T-helper 2 cell treated with Interferon-gamma antibody and Interleukin-4, amounts not matched to agents 5 μg/mL and 100 μg/mL, for 36 hours (primary cell): Measurements from ENCODE around the gene OR10H4.
"Not testable (repeated sequence)": the region's sequence is repeated elsewhere in the genome, so short reads cannot be mapped to it uniquely, and the experiment has no call there.

ENCODE experiments used
- DNase-seq: peaks from one replicate; pipeline ENCODE4 v3.0.0; 2021; ENCODE audit warnings: low spot score
- H3K27ac Mint-ChIP-seq: one replicate; pipeline ENCODE4 v1.8.0; 2021; ENCODE audit warnings: mild to moderate bottlenecking, mixed read lengths
- H3K27me3 Mint-ChIP-seq: one replicate; pipeline ENCODE4 v1.8.0; 2021; ENCODE audit warnings: low read depth, mixed read lengths
- H3K36me3 Mint-ChIP-seq: one replicate; pipeline ENCODE4 v1.8.0; 2021; ENCODE audit warnings: low read depth, mixed read lengths
- H3K4me1 Mint-ChIP-seq: one replicate; pipeline ENCODE4 v1.8.0; 2021; ENCODE audit warnings: low read depth, mixed read lengths
- H3K4me3 Mint-ChIP-seq: one replicate; pipeline ENCODE4 v1.8.0; 2022; ENCODE audit warnings: mild to moderate bottlenecking, moderate library complexity, mixed read lengths
- H3K9me3 Mint-ChIP-seq: one replicate; pipeline ENCODE4 v1.8.0; 2021; ENCODE audit warnings: mixed read lengths

OR10H4 gene

DNA sequence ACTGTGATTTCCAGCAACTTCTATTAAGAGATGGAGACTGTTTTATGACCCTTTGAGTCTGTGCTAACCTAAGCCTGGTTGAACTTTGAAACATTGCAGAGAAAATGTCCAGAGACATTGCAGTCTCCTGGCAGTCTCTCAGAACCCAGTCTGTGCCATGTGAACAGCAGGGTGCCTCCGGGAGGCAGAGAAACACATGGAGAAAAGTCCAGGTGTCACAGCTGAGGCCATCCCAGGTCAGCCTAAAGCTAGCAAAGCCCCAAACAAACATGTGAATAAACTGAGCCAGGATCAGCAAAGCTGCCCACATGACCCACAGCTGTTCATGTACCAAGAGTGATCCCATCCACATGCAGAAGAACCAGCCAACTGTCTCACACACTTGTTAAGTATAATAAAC is 22.3 kb upstream of the OR10H4 start:
- no peak overlapping the region for H3K27ac Mint-ChIP-seq
- H3K27me3 Mint-ChIP-seq, result peaks cover 8% of the 10 kb centered on the region
- peaks cover 4% of the 10 kb centered on the region for H3K36me3 Mint-ChIP-seq
- peaks cover 12% of the 10 kb centered on the region for H3K9me3 Mint-ChIP-seq
- no peak overlapping the region for H3K4me3 Mint-ChIP-seq
- H3K4me1 Mint-ChIP-seq, result no peaks in the 10 kb centered on the region
- DNase-seq, result no peak

DNA sequence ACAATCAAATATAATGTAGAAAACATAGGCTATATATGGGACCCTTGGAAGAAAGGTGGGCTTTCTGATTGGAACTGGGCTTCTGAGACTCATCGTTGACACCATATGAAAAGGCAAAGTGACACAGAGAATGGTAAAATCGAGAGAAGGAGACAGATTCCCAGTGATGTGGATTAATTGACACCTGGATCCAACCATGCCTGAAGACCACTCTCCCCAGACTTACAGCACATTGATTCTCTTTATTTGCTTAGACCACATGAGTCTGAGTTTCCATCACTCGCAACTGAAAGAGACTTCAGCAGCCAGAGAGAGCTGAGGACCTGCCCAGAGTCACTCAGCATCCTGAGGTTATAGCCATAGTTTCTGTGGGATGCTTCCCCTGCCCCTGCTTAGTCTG is 20.5 kb upstream of the OR10H4 start:
- peaks cover 8% of the 10 kb centered on the region for H3K27me3 Mint-ChIP-seq
- no peak for DNase-seq
- peaks cover 12% of the 10 kb centered on the region for H3K9me3 Mint-ChIP-seq
- no peak overlapping the region for H3K4me3 Mint-ChIP-seq
- no peaks in the 10 kb centered on the region for H3K4me1 Mint-ChIP-seq
- H3K27ac Mint-ChIP-seq, result no peak overlapping the region
- H3K36me3 Mint-ChIP-seq, result peaks cover 4% of the 10 kb centered on the region

DNA sequence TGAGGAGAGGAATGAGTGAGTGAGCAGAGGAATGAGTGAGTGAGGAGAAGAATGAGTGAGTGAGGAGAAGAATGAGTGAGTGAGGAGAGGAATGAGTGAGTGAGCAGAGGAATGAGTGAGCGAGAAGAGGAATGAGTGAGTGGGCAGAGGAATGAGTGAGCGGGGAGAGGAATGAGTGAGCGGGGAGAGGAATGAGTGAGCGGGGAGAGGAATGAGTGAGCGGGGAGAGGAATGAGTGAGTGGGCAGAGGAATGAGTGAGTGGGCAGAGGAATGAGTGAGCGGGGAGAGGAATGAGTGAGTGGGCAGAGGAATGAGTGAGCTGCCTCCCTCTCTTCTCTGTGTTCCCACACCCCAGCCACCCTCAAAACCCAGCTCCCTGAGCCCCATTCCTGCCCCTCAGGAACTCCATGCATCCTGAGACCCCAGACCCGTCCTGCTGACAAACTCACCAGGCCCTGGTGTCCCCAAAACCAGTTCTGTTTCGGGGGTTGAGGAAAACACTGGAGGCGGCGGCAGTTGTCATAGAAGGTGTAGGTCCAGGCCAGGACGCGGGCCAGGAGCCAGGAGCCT is 15.0 kb upstream of the OR10H4 start:
- H3K36me3 Mint-ChIP-seq, H3K4me1 Mint-ChIP-seq, DNase-seq, H3K27me3 Mint-ChIP-seq, H3K27ac Mint-ChIP-seq, H3K4me3 Mint-ChIP-seq: not testable (repeated sequence)
- H3K9me3 Mint-ChIP-seq, result peaks cover 22% of the 10 kb centered on the region

DNA sequence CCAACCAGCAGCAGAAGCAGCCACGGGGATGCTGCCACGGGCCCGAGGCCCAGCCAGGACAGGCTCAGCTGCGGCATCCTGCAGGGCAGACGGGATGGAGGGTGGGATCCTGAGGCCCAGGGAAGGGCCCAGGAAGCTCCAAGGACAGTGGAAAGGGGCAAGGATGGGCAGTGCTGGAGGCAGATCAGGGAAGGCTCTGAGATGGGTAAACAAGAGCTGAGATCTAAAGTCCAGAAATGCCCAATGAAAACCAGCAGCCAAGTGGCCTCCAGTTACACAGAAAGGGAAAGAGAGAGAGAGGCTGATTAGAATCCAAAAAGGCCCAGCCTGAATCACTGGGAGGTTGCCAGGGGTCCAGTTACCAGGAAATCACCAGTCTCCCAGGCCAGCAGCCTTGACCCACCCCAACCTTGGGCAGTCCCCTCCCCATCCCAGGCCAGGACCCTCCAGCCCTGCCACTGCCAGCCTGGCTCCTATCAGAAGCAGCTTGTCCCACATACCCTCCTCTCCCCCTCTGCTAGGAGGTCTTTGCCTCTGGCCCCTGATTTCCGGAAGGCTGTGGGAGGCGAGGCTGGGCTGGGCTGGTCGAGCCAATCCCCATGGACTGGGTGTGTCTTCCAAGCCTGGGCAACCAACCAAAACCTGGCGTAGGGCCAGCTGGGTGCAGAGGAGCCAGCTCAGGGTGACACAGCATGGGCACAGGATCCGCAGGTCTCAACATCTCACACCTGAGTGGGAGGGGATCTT is 14.3 kb upstream of the OR10H4 start, which contains the start of gene CYP4F11:
Gene CYP4F11, minus strand, starts transcription at position 198 of the 747 bp plus-strand sequence. Its CDS starts 121 bp downstream, at position 77.
- H3K27ac Mint-ChIP-seq, result no peak within 1 kb of the TSS
- peaks cover 6% of the 10 kb centered on the region for H3K27me3 Mint-ChIP-seq
- H3K9me3 Mint-ChIP-seq, result peaks cover 22% of the 10 kb centered on the region
- H3K36me3 Mint-ChIP-seq, result peaks cover 4% of the 10 kb centered on the region
- H3K4me3 Mint-ChIP-seq, result no peak within 1 kb of the TSS
- DNase-seq, result no peak
- H3K4me1 Mint-ChIP-seq, result no peaks in the 10 kb centered on the region

DNA sequence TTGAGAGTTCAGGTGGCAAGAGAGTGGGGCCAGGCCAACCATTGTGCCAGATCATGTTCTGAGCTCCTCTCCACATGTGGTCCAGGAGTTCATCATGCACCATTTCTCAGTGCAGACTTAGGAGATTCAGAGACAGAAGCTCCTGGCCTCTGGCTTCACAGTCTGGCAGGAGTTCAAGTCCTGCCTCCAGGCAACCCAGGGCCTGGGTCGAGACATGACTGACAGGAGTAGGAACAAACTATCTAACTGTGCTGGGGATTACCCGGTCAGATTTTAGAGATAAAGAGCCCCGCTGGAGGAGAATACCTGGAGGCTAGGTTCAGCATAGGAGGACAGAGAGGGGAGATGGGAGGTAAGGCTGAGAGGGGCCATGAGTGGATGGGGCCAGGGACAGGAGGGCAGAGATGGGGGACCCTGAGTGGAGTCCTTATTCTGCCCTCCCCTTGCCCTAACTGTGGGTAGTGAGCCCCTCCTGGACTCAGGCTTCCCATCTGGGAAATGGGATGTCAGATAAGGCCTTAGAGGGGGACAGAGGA is 13.6 kb upstream of the OR10H4 start:
- H3K4me3 Mint-ChIP-seq, result no peak overlapping the region
- no peak overlapping the region for H3K27ac Mint-ChIP-seq
- no peak for DNase-seq
- peaks cover 6% of the 10 kb centered on the region for H3K27me3 Mint-ChIP-seq
- peaks cover 4% of the 10 kb centered on the region for H3K36me3 Mint-ChIP-seq
- no peaks in the 10 kb centered on the region for H3K4me1 Mint-ChIP-seq
- peaks cover 17% of the 10 kb centered on the region for H3K9me3 Mint-ChIP-seq

DNA sequence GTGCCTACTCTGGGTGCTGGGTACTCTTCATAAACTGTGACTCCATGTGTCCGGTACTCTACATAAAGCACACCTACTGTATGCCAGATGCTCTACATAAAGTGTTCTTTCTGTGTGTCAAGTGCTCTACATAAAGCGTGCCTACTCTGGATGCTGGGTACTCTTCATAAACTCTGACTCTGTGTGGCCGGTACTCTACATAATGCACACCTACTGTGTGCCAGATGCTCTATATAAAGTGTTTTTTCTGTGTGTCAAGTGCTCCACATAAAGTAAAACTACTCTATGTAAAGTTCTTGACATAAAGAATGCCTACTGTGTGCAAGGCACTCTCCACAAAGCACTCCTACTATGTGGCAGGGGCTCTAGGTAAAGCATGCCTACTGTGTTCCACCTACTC is 12.6 kb upstream of the OR10H4 start:
- H3K27me3 Mint-ChIP-seq, result peaks cover 5% of the 10 kb centered on the region
- peaks cover 13% of the 10 kb centered on the region for H3K9me3 Mint-ChIP-seq
- no peaks in the 10 kb centered on the region for H3K4me1 Mint-ChIP-seq
- H3K27ac Mint-ChIP-seq, result no peak overlapping the region
- DNase-seq, result no peak
- peaks cover 2% of the 10 kb centered on the region for H3K36me3 Mint-ChIP-seq
- no peak overlapping the region for H3K4me3 Mint-ChIP-seq

DNA sequence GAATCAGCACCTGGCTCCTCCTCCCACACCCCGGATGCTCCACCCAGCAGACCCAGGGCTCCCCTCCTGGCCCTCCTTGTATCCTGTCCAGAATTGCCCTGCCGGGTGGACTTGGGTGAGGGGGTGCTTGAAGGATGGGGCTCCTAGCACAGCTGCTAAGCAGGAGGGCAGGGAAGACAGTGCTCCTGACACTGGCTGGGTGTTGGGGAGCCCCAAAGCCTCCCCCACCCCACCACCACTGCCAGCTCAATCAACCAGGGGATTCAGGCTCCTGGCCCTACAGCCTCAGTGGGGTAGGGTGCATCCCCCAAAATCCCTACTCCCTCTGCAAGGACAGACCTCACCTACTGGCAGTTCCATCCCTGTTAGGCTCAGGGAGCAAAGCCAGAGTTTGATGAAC is 11.9 kb upstream of the OR10H4 start:
- Mint-ChIP-seq H3K27me3 (peaks cover 3% of the 10 kb centered on the region), H3K4me1 (no peaks in the 10 kb centered on the region), H3K4me3 (no peak overlapping the region), H3K36me3 (no peaks in the 10 kb centered on the region), H3K27ac (no peak overlapping the region), H3K9me3 (peaks cover 10% of the 10 kb centered on the region)
- DNase-seq, result no peak

DNA sequence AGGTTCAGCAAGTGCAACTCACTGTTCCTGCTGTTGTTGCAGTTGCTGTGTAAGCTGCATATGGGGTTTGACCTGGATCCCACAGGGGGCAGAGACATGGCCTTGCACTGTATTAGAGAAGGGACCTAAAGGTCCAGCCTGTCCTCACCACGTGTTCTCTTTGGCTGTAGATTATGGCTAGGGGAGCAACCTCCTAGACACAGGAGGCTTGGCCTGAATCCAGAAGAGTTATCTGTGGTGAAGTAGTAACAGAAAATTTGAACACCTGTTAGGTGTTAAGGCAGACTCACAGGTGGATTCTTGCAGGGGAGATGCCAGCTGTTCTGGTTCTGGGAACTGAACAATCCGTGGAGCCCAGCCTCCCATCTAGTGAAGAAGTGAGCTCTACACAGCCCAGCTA is 11.0 kb upstream of the OR10H4 start:
- H3K4me1 Mint-ChIP-seq, result no peaks in the 10 kb centered on the region
- H3K27ac Mint-ChIP-seq, result no peak overlapping the region
- no peak overlapping the region for H3K4me3 Mint-ChIP-seq
- no peaks in the 10 kb centered on the region for H3K36me3 Mint-ChIP-seq
- peaks cover 5% of the 10 kb centered on the region for H3K27me3 Mint-ChIP-seq
- H3K9me3 Mint-ChIP-seq, result peaks cover 10% of the 10 kb centered on the region
- DNase-seq, result no peak

DNA sequence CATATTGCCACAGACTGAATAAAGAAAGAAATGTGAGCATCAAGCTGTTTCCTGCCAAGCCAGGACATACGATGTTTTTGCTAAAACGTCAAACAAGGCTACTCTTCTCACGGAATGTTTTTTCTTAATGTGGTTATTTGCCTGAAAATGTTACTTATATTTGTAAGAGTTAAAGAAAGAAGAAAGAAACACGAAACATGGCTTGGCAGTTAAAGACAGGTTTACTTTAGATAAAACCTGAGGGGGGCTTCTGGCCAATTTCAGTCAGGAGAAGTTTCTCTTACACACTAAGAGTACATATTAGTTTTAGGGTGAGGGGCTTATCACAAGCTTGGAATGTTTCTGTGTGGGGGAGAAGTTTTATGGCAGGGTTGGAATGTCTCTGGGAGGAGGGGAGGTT is 4.4 kb upstream of the OR10H4 start:
- Mint-ChIP-seq H3K4me3 (no peak overlapping the region), H3K9me3 (peaks cover 23% of the 10 kb centered on the region), H3K4me1 (no peaks in the 10 kb centered on the region), H3K36me3 (no peaks in the 10 kb centered on the region), H3K27me3 (peaks cover 18% of the 10 kb centered on the region), H3K27ac (no peak overlapping the region)
- no peak for DNase-seq

DNA sequence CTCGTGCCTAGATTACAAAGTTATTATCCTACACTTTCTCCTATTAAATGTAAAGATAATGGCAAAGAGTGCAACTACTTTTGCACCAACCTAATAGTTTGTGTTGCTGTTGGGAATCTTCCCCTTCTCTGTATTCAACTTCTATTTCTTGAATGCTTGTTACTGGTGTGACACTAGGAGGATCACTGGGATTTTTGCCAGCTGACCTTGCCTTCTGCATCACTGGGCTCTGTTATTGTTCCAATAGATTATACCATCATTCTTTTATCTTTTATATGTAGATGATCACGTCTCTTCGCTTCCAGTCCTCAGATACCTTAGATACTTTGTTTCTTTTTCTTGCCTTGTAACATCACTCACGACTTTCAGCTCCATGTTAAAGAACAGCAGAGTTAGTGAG is 3.5 kb upstream of the OR10H4 start:
- Mint-ChIP-seq H3K27ac (no peak overlapping the region), H3K27me3 (peaks cover 18% of the 10 kb centered on the region), H3K36me3 (no peaks in the 10 kb centered on the region), H3K4me1 (no peaks in the 10 kb centered on the region), H3K4me3 (no peak overlapping the region), H3K9me3 (peaks cover 29% of the 10 kb centered on the region)
- DNase-seq, result no peak

DNA sequence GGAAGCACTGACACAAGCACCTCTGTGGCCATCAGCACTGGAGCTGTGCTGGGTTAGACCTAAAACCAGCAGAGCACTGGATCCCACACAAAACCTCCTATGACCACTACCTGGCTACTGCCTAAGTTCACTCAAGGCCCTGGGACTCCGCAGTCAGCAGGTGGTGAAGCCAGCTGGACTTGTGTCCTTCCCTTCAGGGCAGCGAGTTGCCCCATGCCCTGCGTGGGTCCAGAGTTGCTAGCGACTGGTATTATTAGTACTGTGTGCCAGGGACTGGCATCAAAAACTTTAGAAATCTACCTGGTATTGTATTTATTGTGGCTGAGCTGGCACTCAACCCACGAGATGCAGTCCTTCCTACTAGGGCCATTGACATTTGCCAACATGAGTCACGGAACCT is 6.0 kb downstream of the OR10H4 start:
- H3K4me3 Mint-ChIP-seq, result no peak overlapping the region
- H3K27ac Mint-ChIP-seq, result no peak overlapping the region
- peaks cover 6% of the 10 kb centered on the region for H3K27me3 Mint-ChIP-seq
- H3K36me3 Mint-ChIP-seq, result no peaks in the 10 kb centered on the region
- peaks cover 5% of the 10 kb centered on the region for H3K4me1 Mint-ChIP-seq
- peaks cover 2% of the 10 kb centered on the region for H3K9me3 Mint-ChIP-seq
- no peak for DNase-seq

DNA sequence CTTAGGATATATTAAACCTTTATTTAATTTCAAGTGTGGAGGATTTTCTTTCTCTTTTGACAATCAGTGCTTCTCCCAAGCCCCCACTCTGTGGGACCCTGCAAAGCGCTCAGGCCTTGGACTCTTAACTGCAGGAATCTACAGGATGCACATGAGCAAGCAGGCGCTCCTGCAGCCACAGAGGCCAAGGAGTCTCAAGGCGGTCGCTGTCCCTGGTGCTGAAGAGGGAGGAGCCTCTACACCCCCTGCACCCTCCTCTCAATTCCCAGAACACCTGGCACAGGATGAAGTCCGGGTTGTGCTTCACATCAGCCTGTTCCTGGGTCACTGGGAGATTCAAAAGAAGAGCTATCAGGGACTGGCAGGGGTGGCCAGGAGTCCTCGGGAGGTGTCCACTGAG is 13.5 kb downstream of the OR10H4 start:
- Mint-ChIP-seq H3K27ac (no peak overlapping the region), H3K4me1 (peaks cover 5% of the 10 kb centered on the region), H3K9me3 (no peaks in the 10 kb centered on the region), H3K4me3 (no peak overlapping the region), H3K36me3 (no peaks in the 10 kb centered on the region), H3K27me3 (no peaks in the 10 kb centered on the region)
- DNase-seq, result no peak

DNA sequence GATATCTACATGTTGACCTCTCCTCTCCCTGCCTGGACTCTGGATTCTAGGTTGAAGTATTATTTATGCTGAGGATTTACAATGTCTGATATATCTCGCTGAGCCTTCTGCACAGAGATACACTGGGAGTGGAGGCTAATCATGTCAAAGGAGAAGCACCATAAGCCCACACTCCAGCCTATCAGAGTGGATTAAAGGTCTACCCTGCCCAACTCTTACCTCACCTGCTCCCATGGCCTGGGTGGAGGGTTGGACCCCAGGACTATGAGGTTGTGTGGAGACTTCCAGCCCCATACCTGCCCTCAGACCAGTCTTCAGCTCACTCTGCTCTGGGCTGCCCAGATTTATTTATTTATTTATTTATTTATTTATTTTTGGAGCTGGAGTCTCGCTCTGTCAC is 15.4 kb downstream of the OR10H4 start:
- Mint-ChIP-seq H3K27me3 (no peaks in the 10 kb centered on the region), H3K36me3 (no peaks in the 10 kb centered on the region), H3K9me3 (no peaks in the 10 kb centered on the region), H3K4me1 (no peaks in the 10 kb centered on the region), H3K4me3 (no peak overlapping the region), H3K27ac (no peak overlapping the region)
- DNase-seq, result no peak

DNA sequence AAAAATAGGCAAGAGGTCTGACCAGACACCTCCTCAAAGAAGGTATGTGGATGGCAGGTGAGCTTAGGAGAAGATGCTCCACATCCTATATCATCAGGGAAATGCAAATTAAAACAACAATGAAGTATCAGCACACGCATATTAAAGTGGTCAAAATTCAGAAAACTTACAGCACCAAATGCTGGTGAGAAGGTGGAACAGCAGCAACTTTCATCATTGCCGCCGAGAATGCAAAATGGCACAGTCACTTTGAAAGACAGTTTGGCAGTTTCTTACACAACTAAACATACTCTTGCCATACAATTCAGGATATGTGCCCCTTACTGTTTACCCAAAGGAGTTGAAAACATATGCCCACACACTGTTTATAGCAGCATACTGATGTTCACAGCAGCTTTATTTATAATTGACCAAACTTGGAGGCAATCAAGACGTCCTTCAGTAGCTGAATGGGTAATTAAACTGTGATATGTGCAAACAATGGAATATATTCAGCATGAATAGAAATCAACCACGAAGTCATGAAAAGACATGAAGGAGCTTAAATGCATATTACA is 22.5 kb downstream of the OR10H4 start:
- Mint-ChIP-seq H3K9me3 (no peaks in the 10 kb centered on the region), H3K27me3 (peaks cover 19% of the 10 kb centered on the region), H3K4me3 (no peak overlapping the region), H3K4me1 (no peaks in the 10 kb centered on the region), H3K36me3 (no peaks in the 10 kb centered on the region), H3K27ac (no peak overlapping the region)
- no peak for DNase-seq
